Measurements from ENCODE around the gene ATAD3B.
A peak's percentile ranks its signal among the peaks of the same experiment; 100 is the strongest.
"Not testable (repeated sequence)": the region's sequence is repeated elsewhere in the genome, so short reads cannot be mapped to it uniquely, and the experiment has no call there.

Gene ATAD3B

GRCh38 chr1:1510912-1511532, 39.5 kb downstream of the ATAD3B start:
- peak; percentile 7 to 12 for DNase-seq (ENCODE audit: low read depth in 2 of 2)
- TF ChIP-seq CTCF (IDR thresholded peaks at IDR 0.05; ENCODE audit: low read depth, low read length), result no peak
- peak overlapping the region; percentile 91 to 93 for H3K4me3 ChIP-seq (replicated peaks in 1 of 2; ENCODE audit: low read depth in 2 of 2, low read length in 2 of 2)

- H3K4me3 ChIP-seq (replicated peaks in 1 of 2; ENCODE audit: low read depth in 2 of 2, low read length in 2 of 2), result peak within 1 kb of the TSS; percentile 91 to 93
- no peak for TF ChIP-seq CTCF (IDR thresholded peaks at IDR 0.05; ENCODE audit: low read depth, low read length)
- DNase-seq (ENCODE audit: low read depth in 2 of 2), result peak; percentile 99
These were observed 40.1 kb downstream of the ATAD3B start, which contains the start of gene ATAD3A for GRCh38 chr1:1511533-1512285. Gene ATAD3A (plus strand): TSS chr1:1512162. CDS start chr1:1512269, 107 bp downstream.

GRCh38 chr1:1512425-1512824, 40.9 kb downstream of the ATAD3B start:
- DNase-seq (ENCODE audit: low read depth in 2 of 2), result not testable (repeated sequence)
- H3K4me3 ChIP-seq (replicated peaks in 1 of 2; ENCODE audit: low read depth in 2 of 2, low read length in 2 of 2), result peak overlapping the region; percentile 60 to 91

- peak overlapping the region in 1 of 2 donors; percentile 14 for H3K4me3 ChIP-seq (replicated peaks in 1 of 2; ENCODE audit: low read depth in 2 of 2, low read length in 2 of 2)
- not testable (repeated sequence) for DNase-seq (ENCODE audit: low read depth in 2 of 2)
These were observed 42.1 kb downstream of the ATAD3B start for GRCh38 chr1:1513675-1514074.

GRCh38 chr1:1514376-1514775, 42.8 kb downstream of the ATAD3B start:
- DNase-seq (ENCODE audit: low read depth in 2 of 2); H3K4me3 ChIP-seq (replicated peaks in 1 of 2; ENCODE audit: low read depth in 2 of 2, low read length in 2 of 2): not testable (repeated sequence)

- not testable (repeated sequence) for DNase-seq (ENCODE audit: low read depth in 2 of 2); H3K4me3 ChIP-seq (replicated peaks in 1 of 2; ENCODE audit: low read depth in 2 of 2, low read length in 2 of 2)
These were observed 45.4 kb downstream of the ATAD3B start for GRCh38 chr1:1516923-1517322.

- DNase-seq (ENCODE audit: low read depth in 2 of 2), result no peak
- H3K4me3 ChIP-seq (replicated peaks in 1 of 2; ENCODE audit: low read depth in 2 of 2, low read length in 2 of 2), result no peak overlapping the region
- no peak for TF ChIP-seq CTCF (IDR thresholded peaks at IDR 0.05; ENCODE audit: low read depth, low read length)
These were observed 46.5 kb downstream of the ATAD3B start for GRCh38 chr1:1517973-1518620.

- DNase-seq (ENCODE audit: low read depth in 2 of 2); H3K4me3 ChIP-seq (replicated peaks in 1 of 2; ENCODE audit: low read depth in 2 of 2, low read length in 2 of 2): not testable (repeated sequence)
These were observed 47.0 kb downstream of the ATAD3B start for GRCh38 chr1:1518621-1519007.

- H3K4me3 ChIP-seq (replicated peaks in 1 of 2; ENCODE audit: low read depth in 2 of 2, low read length in 2 of 2); DNase-seq (ENCODE audit: low read depth in 2 of 2): not testable (repeated sequence)
These were observed 48.4 kb downstream of the ATAD3B start for GRCh38 chr1:1519805-1520505.
